Fibroblast of lung (primary cell): ENCODE results near the gene NCK2.

Experiments
- EZH2 ChIP-seq: IDR thresholded peaks from 2 replicates; pipeline ENCODE4 v1.5.1; 2012; ENCODE audit warnings: low read length, control low read depth, mild to moderate bottlenecking; ENCODE audit errors: missing control alignments
- TF ChIP-seq, protein P1 (sequence below), 2 donors: IDR thresholded peaks in 1 of 2; conservative IDR thresholded peaks in 1 of 2; 1 replicate in 1 of 2; 2 replicates in 1 of 2; pipeline ENCODE4 v1.5.1; 2011 to 2012; ENCODE audit warnings: low read length in 2 of 2, control low read depth in 1 of 2, inconsistent platforms in 1 of 2, low read depth in 1 of 2, mild to moderate bottlenecking in 1 of 2

DNA sequence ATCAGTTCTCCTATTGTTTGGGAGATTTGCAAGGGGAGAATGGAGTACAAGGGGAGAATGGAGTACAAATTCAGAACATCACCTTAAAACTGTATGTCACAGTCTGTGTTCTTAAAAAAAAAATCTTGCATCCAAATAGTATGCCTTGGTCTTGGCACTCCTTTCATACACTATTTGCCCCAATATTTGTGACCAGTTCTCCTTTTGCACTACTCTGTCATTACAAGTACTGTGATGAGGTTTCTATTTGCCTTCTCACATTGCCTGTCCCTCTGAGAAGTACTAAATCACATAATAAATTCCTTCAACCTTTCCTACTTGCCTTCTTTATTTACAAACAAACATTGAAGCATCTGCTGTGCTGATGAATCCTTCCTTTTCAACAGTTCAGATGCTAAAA, 36.0 kb upstream of the NCK2 start:
- TF ChIP-seq, protein P1, sequence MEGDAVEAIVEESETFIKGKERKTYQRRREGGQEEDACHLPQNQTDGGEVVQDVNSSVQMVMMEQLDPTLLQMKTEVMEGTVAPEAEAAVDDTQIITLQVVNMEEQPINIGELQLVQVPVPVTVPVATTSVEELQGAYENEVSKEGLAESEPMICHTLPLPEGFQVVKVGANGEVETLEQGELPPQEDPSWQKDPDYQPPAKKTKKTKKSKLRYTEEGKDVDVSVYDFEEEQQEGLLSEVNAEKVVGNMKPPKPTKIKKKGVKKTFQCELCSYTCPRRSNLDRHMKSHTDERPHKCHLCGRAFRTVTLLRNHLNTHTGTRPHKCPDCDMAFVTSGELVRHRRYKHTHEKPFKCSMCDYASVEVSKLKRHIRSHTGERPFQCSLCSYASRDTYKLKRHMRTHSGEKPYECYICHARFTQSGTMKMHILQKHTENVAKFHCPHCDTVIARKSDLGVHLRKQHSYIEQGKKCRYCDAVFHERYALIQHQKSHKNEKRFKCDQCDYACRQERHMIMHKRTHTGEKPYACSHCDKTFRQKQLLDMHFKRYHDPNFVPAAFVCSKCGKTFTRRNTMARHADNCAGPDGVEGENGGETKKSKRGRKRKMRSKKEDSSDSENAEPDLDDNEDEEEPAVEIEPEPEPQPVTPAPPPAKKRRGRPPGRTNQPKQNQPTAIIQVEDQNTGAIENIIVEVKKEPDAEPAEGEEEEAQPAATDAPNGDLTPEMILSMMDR (conservative IDR thresholded peaks at IDR 0.05 in 1 of 2, IDR thresholded peaks at IDR 0.05 in 1 of 2; ENCODE audit: low read depth in 1 of 2, low read length in 2 of 2): no peak
- no peak for TF ChIP-seq EZH2
